IMR-90 (cell line): Measurements from ENCODE around the gene NPTN. TPM values are rescaled to one million over a fixed set of nuclear protein-coding genes. Genes with fewer than 3 reads are reported as not detected.

Source experiments
- ATAC-seq: fragments of 200-7000 bp; cut with Tn5 transposase; 2 replicates; pipeline ENCODE4 v1.9.1; 2020; ENCODE audit warnings: low read depth, mild to moderate bottlenecking, moderate library complexity
- BruUV-seq: library from RNA; stranded (reverse); fragments of 400-500 nt; replicated peaks from 2 replicates; lab custom pipeline; 2021; lab: Mats Ljungman, UMichigan
- CTCF ChIA-PET: fragments of 300-600 bp; formaldehyde crosslinking; extraction: SDS; loops from one replicate; lab custom pipeline; 2021; ENCODE audit warnings: antibody characterized with exemption; lab: Yijun Ruan, JAX
- POLR2A ChIA-PET: fragments of 300-600 bp; sonication (Branson Sonifier 250); formaldehyde crosslinking; loops from one replicate; lab custom pipeline; 2022; ENCODE audit warnings: antibody characterized with exemption; ENCODE audit not compliant: unreplicated experiment; lab: Charles Lee
- DNase-seq: peaks from one replicate; pipeline ENCODE4 v3.0.0; 2013
- H2AFZ ChIP-seq: replicated peaks from 2 replicates; pipeline ENCODE3; 2013; ENCODE audit warnings: low read length, mild to moderate bottlenecking; ENCODE audit not compliant: poor library complexity
- H2AK5ac ChIP-seq: 2 replicates; pipeline ENCODE4 v1.6.1; 2013; ENCODE audit warnings: low read depth, low read length, inconsistent platforms
- H2AK9ac ChIP-seq: replicated peaks from 2 replicates; pipeline ENCODE3; 2013; ENCODE audit warnings: mild to moderate bottlenecking, low read depth, low read length, moderate library complexity; ENCODE audit not compliant: poor library complexity
- H2BK120ac ChIP-seq: 2 replicates; pipeline ENCODE4 v1.6.1; 2013; ENCODE audit warnings: low read depth, low read length, inconsistent platforms
- H2BK15ac ChIP-seq: 3 replicates; pipeline ENCODE4 v1.6.1; 2013; ENCODE audit warnings: low read depth, low read length, inconsistent platforms
- H2BK20ac ChIP-seq: 2 replicates; pipeline ENCODE4 v1.6.1; 2013; ENCODE audit warnings: low read depth, mild to moderate bottlenecking, inconsistent platforms, low read length, moderate library complexity
- H2BK5ac ChIP-seq: 2 replicates; pipeline ENCODE4 v1.6.1; 2013; ENCODE audit warnings: mild to moderate bottlenecking, low read depth, low read length, inconsistent platforms; ENCODE audit not compliant: poor library complexity, severe bottlenecking
- H3K14ac ChIP-seq: replicated peaks from 2 replicates; pipeline ENCODE4 v1.6.1; 2013; ENCODE audit warnings: low read depth, low read length, inconsistent platforms
- H3K18ac ChIP-seq: 2 replicates; pipeline ENCODE4 v1.6.1; 2013; ENCODE audit warnings: low read depth, low read length, control low read depth
- H3K23ac ChIP-seq: 2 replicates; pipeline ENCODE4 v1.6.1; 2013; ENCODE audit warnings: low read depth, low read length, inconsistent platforms
- H3K27ac ChIP-seq: 2 replicates; pipeline ENCODE4 v1.5.1; 2013; ENCODE audit warnings: mild to moderate bottlenecking, control low read depth, low read length; ENCODE audit not compliant: insufficient read depth
- H3K27me3 ChIP-seq: 2 replicates; pipeline ENCODE4 v1.6.1; 2013; ENCODE audit warnings: low read length; ENCODE audit not compliant: control insufficient read depth, insufficient read depth
- H3K36me3 ChIP-seq: 2 replicates; pipeline ENCODE4 v1.6.1; 2013; ENCODE audit warnings: low read length, mixed read lengths; ENCODE audit not compliant: control insufficient read depth, insufficient read depth
- H3K4ac ChIP-seq: 2 replicates; pipeline ENCODE4 v1.6.1; 2013; ENCODE audit warnings: low read depth, low read length, inconsistent platforms
- H3K4me1 ChIP-seq: 2 replicates; pipeline ENCODE4 v1.6.1; 2013; ENCODE audit warnings: low read length, mixed read lengths; ENCODE audit not compliant: control insufficient read depth, insufficient read depth
- H3K4me2 ChIP-seq: 2 replicates; pipeline ENCODE4 v1.6.1; 2013; ENCODE audit warnings: low read depth, mild to moderate bottlenecking, control low read depth, low read length, moderate library complexity
- H3K4me3 ChIP-seq: 2 replicates; pipeline ENCODE4 v1.5.1; 2013; ENCODE audit warnings: low read depth, mild to moderate bottlenecking, control low read depth, low read length, moderate library complexity; ENCODE audit not compliant: insufficient read depth
- H3K56ac ChIP-seq: 2 replicates; pipeline ENCODE4 v1.6.1; 2013; ENCODE audit warnings: low read length, inconsistent platforms; ENCODE audit not compliant: insufficient read depth; ENCODE audit errors: extremely low read depth
- H3K79me1 ChIP-seq, 2 experiments: 2 replicates each; pipeline ENCODE4 v1.6.1; 2013; ENCODE audit warnings: low read length in 2 of 2, inconsistent platforms in 1 of 2, low read depth in 1 of 2
- H3K9ac ChIP-seq: 2 replicates; pipeline ENCODE4 v1.6.1; 2013; ENCODE audit warnings: low read depth, low read length, control low read depth
- H3K9me1 ChIP-seq: 2 replicates; pipeline ENCODE4 v1.6.1; 2013; ENCODE audit warnings: low read length, inconsistent platforms; ENCODE audit not compliant: insufficient read depth
- H3K9me3 ChIP-seq: 2 replicates; pipeline ENCODE4 v1.6.1; 2013; ENCODE audit warnings: low read length; ENCODE audit not compliant: control insufficient read depth, insufficient read depth
- H4K20me1 ChIP-seq: 2 replicates; pipeline ENCODE4 v1.6.1; 2013; ENCODE audit warnings: low read length, inconsistent platforms; ENCODE audit not compliant: insufficient read depth
- H4K5ac ChIP-seq: 2 replicates; pipeline ENCODE4 v1.6.1; 2013; ENCODE audit warnings: mild to moderate bottlenecking, low read depth, low read length, control low read depth
- H4K8ac ChIP-seq, 2 experiments: 2 replicates each; pipeline ENCODE4 v1.6.1; 2013; ENCODE audit warnings: low read depth in 2 of 2, low read length in 2 of 2, control low read depth in 1 of 2, inconsistent platforms in 1 of 2
- H4K91ac ChIP-seq: 2 replicates; pipeline ENCODE4 v1.6.1; 2013; ENCODE audit warnings: low read depth, low read length, inconsistent platforms; ENCODE audit not compliant: insufficient read depth
- POLR2A ChIP-seq: IDR thresholded peaks from 2 replicates; pipeline ENCODE4 v1.6.1; 2012; ENCODE audit warnings: mild to moderate bottlenecking, low read depth, low read length
- WGBS, 2 experiments: methylation state at CpG; one replicate each; pipeline versions ENCODE4 v1.1.5 to v1.1.7; 2013; ENCODE audit warnings: missing lambda C conversion rate in 2 of 2; ENCODE audit not compliant: insufficient read length in 1 of 2; ENCODE audit errors: extremely low coverage in 2 of 2; 5-methylcytosine and 5-hydroxymethylcytosine counted together
- dilution Hi-C: fragments of 300-500 bp; cut with HindIII; formaldehyde crosslinking; loops from one replicate; pipeline ENCODE4 v1.14.3; 2018; ENCODE audit warnings: low sequenced_read_pairs; ENCODE audit not compliant: unreplicated experiment
- in situ Hi-C: fragments of 300-500 bp; cut with MboI; formaldehyde crosslinking; loops from 3 replicates; pipeline ENCODE4 v1.14.3; 2019; ENCODE audit warnings: low sequenced_read_pairs, inconsistent platforms, mixed read lengths
- intact Hi-C: fragments of 100-400 bp; cut with micrococcal nuclease; formaldehyde crosslinking; loops from 2 replicates; pipeline ENCODE4 v1.10.0; 2022
- polyA plus RNA-seq, 3 experiments: library from polyadenylated mRNA; depleted of rRNA; stranded (reverse); fragments of >200 nt; gene quantifications; 2 replicates each; pipeline ENCODE4 v1.2.3, GENCODE V29; 2012; ENCODE audit warnings: low replicate concordance in 1 of 3
- total RNA-seq: library from RNA; depleted of rRNA; stranded (reverse); fragments of >200 nt; gene quantifications from 2 replicates; pipeline ENCODE4 v1.2.3, GENCODE V29; 2012
- TF ChIP-seq, protein P1 (sequence below): conservative IDR thresholded peaks from 2 replicates; pipeline ENCODE4 v1.5.1; 2012; ENCODE audit warnings: mild to moderate bottlenecking, low read depth, low read length, improper control_type of control experiment

The NPTN gene
- total and polyA plus RNA-seq, 2 of the 4 experiments (the other 2 are of a cell fraction) = 171 to 329 TPM

DNA sequence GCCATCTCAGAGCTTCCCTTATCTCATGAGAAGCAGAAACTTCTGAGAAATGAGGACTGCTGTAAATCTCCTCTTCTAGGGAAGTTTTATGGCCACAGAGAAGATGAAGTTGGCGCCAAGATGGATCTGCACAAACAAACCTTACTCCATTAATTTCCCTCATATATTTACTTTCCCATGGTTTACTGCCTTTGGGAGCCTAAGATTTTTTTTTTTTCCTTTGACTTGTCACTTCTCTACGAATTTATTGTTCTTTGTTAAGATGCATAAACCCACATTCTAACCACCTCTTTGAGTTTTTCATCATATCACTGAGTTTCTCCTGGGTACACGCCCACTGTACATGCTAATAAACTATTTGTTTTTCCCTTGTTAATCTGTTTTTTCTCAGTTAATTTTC lies 21.5 kb upstream of the NPTN start:
- ATAC-seq = no peak
- WGBS, 2 experiments = 0% methylated on average over 1 of the region's 3 CpGs; no CpG with 5 or more reads in 1 of the 2 experiments

More for the DNA sequence above, 21.5 kb upstream of the NPTN start:
- Histone ChIP-seq H3K9ac (no peak overlapping the region), H3K56ac (no peak overlapping the region), H3K14ac (no peak overlapping the region), H3K27me3 (peaks cover 10% of the 10 kb centered on the region), H3K18ac (no peak overlapping the region), H4K5ac (no peak overlapping the region), H3K27ac (no peak overlapping the region), H4K8ac (no peak overlapping the region), H3K9me1 (no peaks in the 10 kb centered on the region), H3K4me1 (no peaks in the 10 kb centered on the region), H3K4me3 (no peak overlapping the region), H3K4me2 (no peak overlapping the region), H2BK15ac (no peak overlapping the region), H4K20me1 (no peaks in the 10 kb centered on the region), H3K4ac (no peak overlapping the region), H2AFZ (no peak overlapping the region), H2AK9ac (no peak overlapping the region), H4K91ac (no peak overlapping the region), H2BK5ac (no peak overlapping the region), H2BK20ac (no peak overlapping the region), H2AK5ac (no peak overlapping the region), H3K9me3 (no peaks in the 10 kb centered on the region), H3K79me1 (no peaks in the 10 kb centered on the region), H3K36me3 (no peaks in the 10 kb centered on the region), H2BK120ac (no peak overlapping the region), H3K23ac (no peak overlapping the region)
- intact Hi-C loops = no loop called here
- ChIA-PET POLR2A (no interaction called here), CTCF (no interaction called here)
- no TSS peak for BruUV-seq
- TF ChIP-seq POLR2A = no peak
- TF ChIP-seq, protein P1, sequence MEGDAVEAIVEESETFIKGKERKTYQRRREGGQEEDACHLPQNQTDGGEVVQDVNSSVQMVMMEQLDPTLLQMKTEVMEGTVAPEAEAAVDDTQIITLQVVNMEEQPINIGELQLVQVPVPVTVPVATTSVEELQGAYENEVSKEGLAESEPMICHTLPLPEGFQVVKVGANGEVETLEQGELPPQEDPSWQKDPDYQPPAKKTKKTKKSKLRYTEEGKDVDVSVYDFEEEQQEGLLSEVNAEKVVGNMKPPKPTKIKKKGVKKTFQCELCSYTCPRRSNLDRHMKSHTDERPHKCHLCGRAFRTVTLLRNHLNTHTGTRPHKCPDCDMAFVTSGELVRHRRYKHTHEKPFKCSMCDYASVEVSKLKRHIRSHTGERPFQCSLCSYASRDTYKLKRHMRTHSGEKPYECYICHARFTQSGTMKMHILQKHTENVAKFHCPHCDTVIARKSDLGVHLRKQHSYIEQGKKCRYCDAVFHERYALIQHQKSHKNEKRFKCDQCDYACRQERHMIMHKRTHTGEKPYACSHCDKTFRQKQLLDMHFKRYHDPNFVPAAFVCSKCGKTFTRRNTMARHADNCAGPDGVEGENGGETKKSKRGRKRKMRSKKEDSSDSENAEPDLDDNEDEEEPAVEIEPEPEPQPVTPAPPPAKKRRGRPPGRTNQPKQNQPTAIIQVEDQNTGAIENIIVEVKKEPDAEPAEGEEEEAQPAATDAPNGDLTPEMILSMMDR = no peak
- dilution Hi-C loops = no loop called here
- in situ Hi-C loops = no loop called here
- DNase-seq = no peak
